ENCODE data around the gene MACROD2. TPM values are rescaled to one million over a fixed set of nuclear protein-coding genes. Genes with fewer than 3 reads are reported as not detected.

Gene MACROD2
- polyA plus RNA-seq, 1 experiment: 0.47 TPM

- H3K36me3 ChIP-seq (ENCODE audit: control insufficient read depth, insufficient read depth, low read length): no peaks in the 10 kb centered on the region
- TF ChIP-seq, protein P1, sequence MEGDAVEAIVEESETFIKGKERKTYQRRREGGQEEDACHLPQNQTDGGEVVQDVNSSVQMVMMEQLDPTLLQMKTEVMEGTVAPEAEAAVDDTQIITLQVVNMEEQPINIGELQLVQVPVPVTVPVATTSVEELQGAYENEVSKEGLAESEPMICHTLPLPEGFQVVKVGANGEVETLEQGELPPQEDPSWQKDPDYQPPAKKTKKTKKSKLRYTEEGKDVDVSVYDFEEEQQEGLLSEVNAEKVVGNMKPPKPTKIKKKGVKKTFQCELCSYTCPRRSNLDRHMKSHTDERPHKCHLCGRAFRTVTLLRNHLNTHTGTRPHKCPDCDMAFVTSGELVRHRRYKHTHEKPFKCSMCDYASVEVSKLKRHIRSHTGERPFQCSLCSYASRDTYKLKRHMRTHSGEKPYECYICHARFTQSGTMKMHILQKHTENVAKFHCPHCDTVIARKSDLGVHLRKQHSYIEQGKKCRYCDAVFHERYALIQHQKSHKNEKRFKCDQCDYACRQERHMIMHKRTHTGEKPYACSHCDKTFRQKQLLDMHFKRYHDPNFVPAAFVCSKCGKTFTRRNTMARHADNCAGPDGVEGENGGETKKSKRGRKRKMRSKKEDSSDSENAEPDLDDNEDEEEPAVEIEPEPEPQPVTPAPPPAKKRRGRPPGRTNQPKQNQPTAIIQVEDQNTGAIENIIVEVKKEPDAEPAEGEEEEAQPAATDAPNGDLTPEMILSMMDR (IDR thresholded peaks at IDR 0.05; ENCODE audit: insufficient read depth, low read depth, low read length): no peak
- ChIA-PET POLR2A (no interaction called here), CTCF (interaction anchor here (0.6 kb wide), 1 partner anchor 24 kb away, joined by 3 read pairs; no protein-coding TSS in a partner anchor)
- H3K27me3 ChIP-seq (ENCODE audit: control insufficient read depth, insufficient read depth, low read length): no peaks in the 10 kb centered on the region
- no peak overlapping the region for H3K4me3 ChIP-seq (ENCODE audit: low read depth, low read length)
- DNase-seq (ENCODE audit: low read depth): no peak
Measured at GRCh38 chr20:14444106-14444505, 448.8 kb downstream of the MACROD2 start.

DNA sequence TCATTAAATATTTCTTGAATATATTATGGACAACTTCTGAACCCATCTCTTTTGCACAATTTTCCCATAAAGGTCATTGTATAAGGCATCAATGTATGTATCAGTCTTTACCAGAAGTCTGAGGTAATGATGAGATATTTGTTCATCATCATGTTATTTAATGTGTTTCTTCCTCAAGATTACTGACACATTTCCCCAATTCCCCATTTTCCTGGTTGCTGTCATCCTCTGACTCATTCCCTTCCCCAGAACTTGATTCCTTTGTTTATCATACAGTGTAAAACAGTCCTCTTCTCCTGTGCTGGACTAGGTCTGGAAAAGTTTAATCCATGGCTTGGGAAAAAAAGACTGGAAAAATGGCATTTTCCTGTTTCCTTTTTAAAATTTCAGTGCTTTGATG, 450.0 kb downstream of the MACROD2 start:
- ChIA-PET POLR2A (no interaction called here), CTCF (no interaction called here)
- TF ChIP-seq, protein P1 (IDR thresholded peaks at IDR 0.05; ENCODE audit: insufficient read depth, low read depth, low read length): no peak
- no peaks in the 10 kb centered on the region for H3K27me3 ChIP-seq (ENCODE audit: control insufficient read depth, insufficient read depth, low read length)
- peak; percentile 26 for DNase-seq (ENCODE audit: low read depth)
- H3K36me3 ChIP-seq (ENCODE audit: control insufficient read depth, insufficient read depth, low read length): no peaks in the 10 kb centered on the region
- H3K4me3 ChIP-seq (ENCODE audit: low read depth, low read length): no peak overlapping the region

GRCh38 chr20:14445902-14446301, 450.6 kb downstream of the MACROD2 start:
- no peak for DNase-seq (ENCODE audit: low read depth)
- no peak overlapping the region for H3K4me3 ChIP-seq (ENCODE audit: low read depth, low read length)
- TF ChIP-seq, protein P1 (IDR thresholded peaks at IDR 0.05; ENCODE audit: insufficient read depth, low read depth, low read length): no peak
- no peaks in the 10 kb centered on the region for H3K36me3 ChIP-seq (ENCODE audit: control insufficient read depth, insufficient read depth, low read length)
- ChIA-PET POLR2A (no interaction called here), CTCF (no interaction called here)
- no peaks in the 10 kb centered on the region for H3K27me3 ChIP-seq (ENCODE audit: control insufficient read depth, insufficient read depth, low read length)

DNA sequence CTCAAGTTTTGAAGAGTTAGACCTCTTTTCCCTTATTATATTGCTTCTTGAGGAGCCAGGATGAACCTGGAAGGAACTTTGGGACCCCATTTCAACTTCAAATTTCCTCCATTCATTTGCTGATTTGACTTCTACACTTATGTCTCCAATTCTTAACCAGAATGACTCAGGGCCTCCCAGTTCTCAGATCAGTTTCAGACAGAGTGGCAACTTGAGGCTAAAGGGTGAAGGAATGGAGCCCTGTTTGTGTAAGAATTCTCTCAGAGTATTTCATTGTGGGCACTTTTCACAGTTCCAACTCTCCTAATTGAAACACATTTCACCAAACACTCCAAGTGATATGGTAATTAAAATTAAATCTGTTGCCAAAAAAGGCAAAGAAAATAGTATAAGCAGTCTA, 451.1 kb downstream of the MACROD2 start:
- DNase-seq (ENCODE audit: low read depth): no peak

DNA sequence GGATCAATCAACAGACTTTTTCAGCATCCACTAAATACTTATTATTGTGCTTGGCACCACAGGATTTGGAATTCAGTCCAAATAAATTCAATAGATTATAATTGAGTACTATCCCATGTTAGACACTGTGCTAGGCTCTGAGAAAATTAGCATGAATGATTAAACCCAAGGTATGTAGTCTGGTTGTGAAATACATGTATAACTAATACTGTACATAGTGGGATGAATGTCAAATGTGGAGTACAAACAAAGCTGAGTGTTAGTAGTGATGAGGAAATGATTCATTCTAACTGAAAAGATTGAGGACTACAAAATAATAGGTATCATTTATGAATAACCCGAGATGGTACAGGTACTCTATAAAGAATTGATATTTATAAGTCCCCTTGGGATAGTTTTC, 454.0 kb downstream of the MACROD2 start:
- no peak for DNase-seq (ENCODE audit: low read depth)
- POLR2A ChIA-PET: no interaction called here
- Histone ChIP-seq H3K36me3 (ENCODE audit: control insufficient read depth, insufficient read depth, low read length) (no peaks in the 10 kb centered on the region), H3K27me3 (ENCODE audit: control insufficient read depth, insufficient read depth, low read length) (no peaks in the 10 kb centered on the region), H3K4me3 (ENCODE audit: low read depth, low read length) (no peak overlapping the region)
- CTCF ChIA-PET: no interaction called here
- TF ChIP-seq, protein P1 (IDR thresholded peaks at IDR 0.05; ENCODE audit: insufficient read depth, low read depth, low read length): no peak

More for the DNA sequence above, 451.1 kb downstream of the MACROD2 start:
- no peaks in the 10 kb centered on the region for H3K36me3 ChIP-seq (ENCODE audit: control insufficient read depth, insufficient read depth, low read length)
- ChIA-PET POLR2A (no interaction called here), CTCF (no interaction called here)
- H3K4me3 ChIP-seq (ENCODE audit: low read depth, low read length): no peak overlapping the region
- H3K27me3 ChIP-seq (ENCODE audit: control insufficient read depth, insufficient read depth, low read length): no peaks in the 10 kb centered on the region
- TF ChIP-seq, protein P1 (IDR thresholded peaks at IDR 0.05; ENCODE audit: insufficient read depth, low read depth, low read length): no peak

Data from BJ (cell line).